Measurements from ENCODE around the gene SPAAR.

DNA sequence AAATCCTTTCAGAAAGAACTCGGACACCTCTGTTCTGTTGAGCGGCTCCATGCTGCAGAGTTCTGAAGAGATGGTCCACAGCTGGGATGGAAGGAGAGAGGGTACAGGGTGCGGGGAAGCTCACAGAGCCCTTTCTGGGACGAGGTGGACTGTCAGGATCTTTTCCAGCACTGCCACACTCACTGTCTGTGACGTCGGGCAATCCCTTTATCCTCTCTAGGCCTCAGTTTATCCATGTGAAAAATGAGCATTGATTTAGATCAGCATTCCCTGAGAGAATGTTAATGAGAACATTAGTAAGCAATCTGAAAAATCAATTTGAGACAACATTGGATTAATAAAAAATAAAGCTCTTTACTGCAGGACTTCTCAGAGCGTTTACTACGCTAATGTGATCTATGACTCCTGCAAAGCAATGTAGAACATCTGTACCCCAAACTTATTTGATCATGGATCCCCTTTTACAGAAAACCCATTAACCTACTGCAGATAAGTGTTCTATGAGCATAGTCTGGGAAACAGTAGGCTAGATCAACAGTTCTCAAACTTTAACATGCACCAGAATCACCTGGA is 38.9 kb upstream of the SPAAR start, which contains the start of gene OR13J1:
- TF ChIP-seq, protein P1, sequence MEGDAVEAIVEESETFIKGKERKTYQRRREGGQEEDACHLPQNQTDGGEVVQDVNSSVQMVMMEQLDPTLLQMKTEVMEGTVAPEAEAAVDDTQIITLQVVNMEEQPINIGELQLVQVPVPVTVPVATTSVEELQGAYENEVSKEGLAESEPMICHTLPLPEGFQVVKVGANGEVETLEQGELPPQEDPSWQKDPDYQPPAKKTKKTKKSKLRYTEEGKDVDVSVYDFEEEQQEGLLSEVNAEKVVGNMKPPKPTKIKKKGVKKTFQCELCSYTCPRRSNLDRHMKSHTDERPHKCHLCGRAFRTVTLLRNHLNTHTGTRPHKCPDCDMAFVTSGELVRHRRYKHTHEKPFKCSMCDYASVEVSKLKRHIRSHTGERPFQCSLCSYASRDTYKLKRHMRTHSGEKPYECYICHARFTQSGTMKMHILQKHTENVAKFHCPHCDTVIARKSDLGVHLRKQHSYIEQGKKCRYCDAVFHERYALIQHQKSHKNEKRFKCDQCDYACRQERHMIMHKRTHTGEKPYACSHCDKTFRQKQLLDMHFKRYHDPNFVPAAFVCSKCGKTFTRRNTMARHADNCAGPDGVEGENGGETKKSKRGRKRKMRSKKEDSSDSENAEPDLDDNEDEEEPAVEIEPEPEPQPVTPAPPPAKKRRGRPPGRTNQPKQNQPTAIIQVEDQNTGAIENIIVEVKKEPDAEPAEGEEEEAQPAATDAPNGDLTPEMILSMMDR (IDR thresholded peaks at IDR 0.05), result no peak
- TF ChIP-seq TCF7L2 (IDR thresholded peaks at IDR 0.05; ENCODE audit: low read depth, low read length) (no peak), POLR2AphosphoS5 (IDR thresholded peaks at IDR 0.05; ENCODE audit: low read depth, low read length) (no peak)

Measured in Panc1 (cell line).